Limb (tissue), 2 donors: ENCODE measurements around the gene TBXAS1.

ENCODE experiments used
- DNase-seq, 2 donors: peaks; one replicate each; pipeline ENCODE4 v3.0.0-alpha.2; 2016; ENCODE audit errors: extremely low spot score in 2 of 2

TBXAS1 gene

DNA sequence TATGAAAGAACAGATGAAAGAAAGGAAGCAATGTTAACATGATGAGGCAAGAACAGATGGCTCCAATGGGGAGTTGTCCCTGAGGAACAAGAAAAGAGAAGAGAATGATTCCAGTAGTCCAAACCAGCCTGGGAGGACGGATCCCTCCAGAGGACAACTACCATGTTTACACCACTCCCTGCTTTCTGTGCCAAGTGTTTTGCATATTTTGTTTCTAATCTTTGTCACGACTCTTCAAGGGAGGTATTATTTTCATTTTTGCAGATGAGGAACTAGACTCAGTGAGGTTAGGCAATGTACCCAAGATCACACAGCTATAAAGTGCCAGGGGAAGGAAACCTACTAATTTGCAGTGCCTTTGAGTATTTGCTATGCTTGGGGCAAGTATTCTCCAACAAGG lies 117.5 kb downstream of the TBXAS1 start:
- DNase-seq = no peak

- no peak for DNase-seq
Measured at GRCh38 chr7:139947021-139947420, 118.0 kb downstream of the TBXAS1 start.

GRCh38 chr7:139948167-139948566 lies 119.1 kb downstream of the TBXAS1 start:
- no peak for DNase-seq

- DNase-seq = no peak
Measured at GRCh38 chr7:139948587-139949335, 119.7 kb downstream of the TBXAS1 start.

- no peak for DNase-seq
Measured at GRCh38 chr7:139949629-139950028, 120.6 kb downstream of the TBXAS1 start.

GRCh38 chr7:139950881-139951525 lies 121.9 kb downstream of the TBXAS1 start:
- DNase-seq = no peak

GRCh38 chr7:139953229-139953628 lies 124.2 kb downstream of the TBXAS1 start:
- DNase-seq = no peak

DNA sequence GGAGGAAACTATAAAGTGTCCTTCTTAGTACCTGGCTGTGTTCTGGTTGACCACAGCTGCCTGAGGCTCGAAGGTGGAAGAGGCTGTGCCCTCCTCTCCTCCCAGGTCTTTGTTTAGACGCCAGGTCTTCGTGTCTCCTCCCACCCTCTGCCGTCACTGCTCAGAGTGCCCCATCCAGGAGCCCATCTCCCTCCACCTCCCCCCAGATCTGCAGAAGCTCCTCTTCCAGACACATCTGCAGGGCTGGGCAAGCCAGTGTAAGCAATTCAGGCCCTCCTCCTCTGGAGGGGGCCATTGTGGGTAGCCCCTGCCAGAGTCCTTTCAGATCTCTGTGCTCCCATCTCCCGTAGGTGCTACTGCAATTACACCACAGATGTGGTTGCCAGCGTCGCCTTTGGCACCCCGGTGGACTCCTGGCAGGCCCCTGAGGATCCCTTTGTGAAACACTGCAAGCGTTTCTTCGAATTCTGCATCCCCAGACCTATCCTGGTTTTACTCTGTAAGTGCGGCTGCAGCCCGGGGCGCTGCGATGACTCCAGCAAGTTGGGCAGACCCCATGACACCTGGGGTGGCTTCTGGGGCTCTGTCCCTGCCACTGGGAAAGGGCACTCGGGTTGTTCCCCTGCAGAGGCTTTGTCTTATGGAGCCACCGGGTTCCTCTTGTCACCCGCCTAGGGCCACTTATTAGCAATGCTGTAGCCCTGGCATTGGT lies 126.2 kb downstream of the TBXAS1 start:
- no peak for DNase-seq

- DNase-seq = no peak
Measured at GRCh38 chr7:139958599-139959284, 129.7 kb downstream of the TBXAS1 start.

GRCh38 chr7:139959285-139959628 lies 130.2 kb downstream of the TBXAS1 start:
- no peak for DNase-seq

- DNase-seq = no peak
Measured at GRCh38 chr7:139959718-139960117, 130.7 kb downstream of the TBXAS1 start.

- no peak for DNase-seq
Measured at GRCh38 chr7:139960157-139960556, 131.1 kb downstream of the TBXAS1 start.

DNA sequence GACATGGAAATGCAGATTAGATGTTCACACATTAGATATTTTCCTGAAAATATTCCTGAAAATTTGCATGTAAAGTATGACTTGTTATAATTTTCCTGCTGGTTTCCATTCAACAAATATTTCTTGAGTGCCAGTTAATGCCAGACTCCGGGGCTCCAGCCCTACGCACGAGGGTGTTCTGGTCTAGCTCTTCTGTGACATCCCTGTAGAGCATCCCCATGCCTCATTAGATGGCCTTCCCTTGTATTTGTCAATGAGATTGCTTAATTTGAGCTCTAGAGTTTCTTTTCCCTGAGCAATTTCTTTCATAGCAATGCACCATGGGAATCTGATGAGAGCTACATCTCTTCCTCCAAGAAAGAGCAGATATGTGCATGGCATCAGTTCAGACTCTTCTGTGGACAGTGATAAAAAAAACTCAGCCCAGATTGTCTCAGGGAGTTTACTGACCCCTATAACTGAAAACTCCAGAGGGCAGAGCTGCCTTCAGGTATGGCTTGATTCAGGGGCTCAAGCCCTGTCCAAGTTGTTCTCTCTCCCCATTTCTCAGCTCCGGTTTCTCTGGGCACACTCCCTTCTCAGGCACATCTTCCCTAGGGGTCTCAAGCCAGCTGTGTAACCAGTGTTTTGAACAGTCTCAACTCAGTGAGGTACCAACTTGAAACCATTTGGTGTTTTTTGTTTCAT lies 137.0 kb downstream of the TBXAS1 start:
- DNase-seq = no peak

DNA sequence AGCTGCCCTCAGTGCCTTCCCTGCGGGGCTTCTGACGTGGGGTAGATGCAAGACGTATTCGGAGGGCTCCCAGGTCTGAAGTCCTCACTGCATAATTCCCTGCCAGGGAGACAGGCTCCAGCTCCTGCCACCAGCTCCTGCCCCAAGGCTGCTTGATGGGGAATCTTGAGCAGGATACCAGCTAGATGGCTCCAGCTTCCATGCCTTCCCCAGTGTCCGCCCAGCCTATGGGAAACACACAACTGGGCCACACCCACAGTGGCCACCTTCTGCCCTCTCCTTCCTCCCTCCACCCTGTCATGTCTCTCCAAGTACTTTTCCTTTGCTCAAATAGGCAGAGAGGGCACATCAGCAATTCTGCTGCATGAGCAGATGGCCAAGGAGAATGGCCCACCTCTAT lies 137.9 kb downstream of the TBXAS1 start:
- no peak for DNase-seq

GRCh38 chr7:139968931-139969330 lies 139.9 kb downstream of the TBXAS1 start:
- DNase-seq = no peak

GRCh38 chr7:139972029-139972428 lies 143.0 kb downstream of the TBXAS1 start:
- no peak for DNase-seq

DNA sequence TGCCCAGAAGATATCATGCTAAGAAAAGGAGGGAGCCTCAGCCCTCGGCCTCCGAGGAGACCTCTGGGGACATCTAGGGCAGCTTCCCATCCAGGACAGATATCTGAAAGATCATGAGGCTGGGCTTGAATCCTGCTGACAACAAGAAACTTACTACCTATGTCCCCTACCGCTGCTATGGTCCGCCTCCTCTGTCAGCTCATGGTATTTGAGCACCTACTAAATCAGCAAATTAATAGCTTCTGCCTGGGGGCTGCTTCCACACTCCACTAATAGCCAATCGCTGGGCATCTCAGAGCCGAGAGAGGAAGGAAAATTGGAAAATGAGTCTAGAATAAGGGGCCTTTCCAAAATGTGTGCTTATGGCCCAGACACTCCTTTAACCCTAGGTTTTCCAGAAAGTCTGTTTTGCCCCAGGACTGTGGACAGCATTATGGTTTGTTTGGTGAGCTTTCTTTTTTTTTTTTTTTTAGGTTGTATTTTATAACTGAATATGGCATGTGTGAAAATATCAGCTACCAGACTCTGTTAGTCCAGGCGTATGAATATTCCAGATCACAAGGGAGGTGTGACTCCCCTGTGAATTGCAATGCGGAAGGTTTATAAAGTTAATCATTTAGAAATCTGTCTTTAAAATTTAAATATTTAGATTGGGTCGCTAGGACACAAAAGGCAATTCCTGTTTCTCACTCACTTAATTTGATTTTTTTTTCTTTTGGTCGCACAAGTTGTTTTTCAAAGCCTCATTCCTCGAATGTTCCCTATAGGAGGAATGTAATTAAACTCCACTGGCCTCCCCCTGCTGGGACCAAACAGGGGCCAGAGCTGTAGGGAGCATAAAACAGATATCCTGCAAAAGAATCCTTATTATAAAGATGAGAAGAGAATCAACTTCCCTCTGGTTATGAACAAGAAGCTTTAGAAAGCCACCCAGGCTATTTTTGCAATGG lies 144.3 kb downstream of the TBXAS1 start:
- no peak for DNase-seq

GRCh38 chr7:139974179-139974811 lies 145.2 kb downstream of the TBXAS1 start:
- no peak for DNase-seq

GRCh38 chr7:139976055-139976837 lies 147.2 kb downstream of the TBXAS1 start:
- DNase-seq = no peak
